Heart left ventricle (tissue), 16 donors: Measurements from ENCODE around the gene PCSK4. TPM values are rescaled to one million over a fixed set of nuclear protein-coding genes. Genes with fewer than 3 reads are reported as not detected.
A peak's percentile ranks its signal among the peaks of the same experiment; 100 is the strongest.

Source experiments
- ATAC-seq, 4 donors: fragments of 200-7000 bp; cut with Tn5 transposase; one replicate each; pipeline ENCODE4 v1.9.1; 2020 to 2022; ENCODE audit warnings: moderate library complexity in 4 of 4, mild to moderate bottlenecking in 3 of 4, moderate number of reproducible peaks in 1 of 4
- DNase-seq, 5 donors: peaks; one replicate each; pipeline ENCODE4 v3.0.0-alpha.2; 2020
- H3K27ac ChIP-seq, 12 donors: fragments of 200-600 bp; sonication (generic) in 4 of 12; one replicate each; pipeline versions ENCODE4 v1.5.0 to v1.8.0; 2016 to 2022; ENCODE audit warnings: mild to moderate bottlenecking in 2 of 12
- H3K27me3 ChIP-seq, 9 donors: fragments of 200-600 bp; sonication (generic) in 2 of 9; one replicate each; pipeline versions ENCODE4 v1.5.1 to v1.8.0; 2016 to 2022; ENCODE audit warnings: mild to moderate bottlenecking in 3 of 9
- H3K36me3 ChIP-seq, 9 donors: fragments of 200-600 bp; sonication (generic) in 2 of 9; one replicate each; pipeline versions ENCODE4 v1.5.0 to v1.8.0; 2018 to 2022; ENCODE audit warnings: mild to moderate bottlenecking in 2 of 9
- H3K4me1 ChIP-seq, 12 donors: fragments of 200-600 bp; sonication (generic) in 4 of 12; one replicate each; pipeline versions ENCODE4 v1.5.0 to v1.8.0; 2016 to 2022; ENCODE audit warnings: mild to moderate bottlenecking in 3 of 12
- H3K4me3 ChIP-seq, 12 donors: fragments of 200-600 bp; sonication (generic) in 4 of 12; one replicate each; pipeline versions ENCODE4 v1.5.0 to v1.8.0; 2017 to 2022; ENCODE audit warnings: mild to moderate bottlenecking in 9 of 12, moderate library complexity in 4 of 12
- H3K9me3 ChIP-seq, 12 donors: fragments of 200-600 bp; sonication (generic) in 4 of 12; one replicate each; pipeline versions ENCODE4 v1.5.0 to v1.8.0; 2016 to 2022; ENCODE audit warnings: mild to moderate bottlenecking in 1 of 12
- CTCF ChIP-seq, 12 donors: fragments of 200-600 bp; sonication (generic) in 4 of 12; IDR thresholded peaks; one replicate each; pipeline versions ENCODE4 v1.5.0 to v1.8.0; 2018 to 2022; ENCODE audit warnings: antibody characterized with exemption in 12 of 12, mild to moderate bottlenecking in 5 of 12
- POLR2A ChIP-seq, 2 donors: fragments of 450-650 bp; IDR thresholded peaks; one replicate each; pipeline ENCODE4 v1.6.1; 2017; ENCODE audit warnings: antibody characterized with exemption in 2 of 2, mild to moderate bottlenecking in 2 of 2, moderate library complexity in 2 of 2
- WGBS, 4 donors: extraction: QIAGEN DNeasy Blood & Tissue Kit in 2 of 4; methylation state at CpG; one replicate each; pipeline versions ENCODE4 v1.1.5 to v1.1.7; 2013 to 2018; 5-methylcytosine and 5-hydroxymethylcytosine counted together
- intact Hi-C, 10 donors: fragments of 100-400 bp; cut with DNase I; formaldehyde crosslinking; loops; one replicate each; pipeline versions ENCODE4 v1.11.1 to v1.14.2; 2022
- polyA plus RNA-seq, 2 donors: library from polyadenylated mRNA; stranded (reverse); fragments of 200-250 nt; gene quantifications; one replicate each; pipeline ENCODE4 v1.2.3, GENCODE V29; 2013
- total RNA-seq, 9 donors: library from RNA; depleted of rRNA in 2 of 9; stranded (reverse); fragments of >200 nt in 2 of 9; fragmentation: NEBNext Ultra II Directional in 3 of 9; extraction: Animal tissue kit (Norgen Biotek cat#: 25700) in 3 of 9; gene quantifications; one replicate each; pipeline versions ENCODE4 v1.1.0 to v1.2.4, GENCODE V29; 2016 to 2023
- donor health status: ischemic (EF 13 %, LVEDD 7.1; RV severe dilation, severe dysfunction).
- donor health status: healthy with polysubstance abuse.
- donor health status: DM: no; HTN: yes; CAD: no.
- donor health status: DM: no; HTN: no; CAD: no.
- donor health status: ischemic (EF 25% LVEDD 6.9; RV normal size, moderate dysfunction).
- donor health status: ischemic (EF 25% LVEDD 5.7; RV mildly dilated, moderate dysfunction).
- donor health status: healthy.
- donor health status: DM: yes; HTN: yes; CAD: no.
- donor health status: ischemic (EF 35%, LVEDD 5.7; RV mildly dilated, moderate dysfunction).
- donor health status: nonischemic (EF 11% LVEDD 7.7; RV severe dilation, severe dysfunction).
- donor health status: DM: yes; HTN: yes; CAD: no.
- donor health status: PGD.
- donor health status: ischemic (EF 29% LVEDD 5.4; RV normal size, mild dysfunction).
- donor health status: nonischemic (EF 23%, LVEDD 6.1; RV moderate dilation, normal function).

PCSK4 gene
- total and polyA plus RNA-seq, 11 donors = 0.31 to 1.9 (median 1.2) TPM

- peaks cover 3 to 29% (median 14%) of the 10 kb centered on the region in 12 donors for H3K4me1 ChIP-seq
- H3K27ac ChIP-seq = no peak overlapping the region
- H3K36me3 ChIP-seq = no peaks in the 10 kb centered on the region
- TF ChIP-seq POLR2A (IDR thresholded peaks at IDR 0.05) (no peak), CTCF (IDR thresholded peaks at IDR 0.05) (no peak)
- H3K9me3 ChIP-seq = no peaks in the 10 kb centered on the region
- WGBS, 4 donors = 60 to 75% (median 67%) methylated on average over 15 of the region's 15 CpGs
- H3K4me3 ChIP-seq = no peak overlapping the region
- ATAC-seq (no peak), DNase-seq (no peak)
- H3K27me3 ChIP-seq = peaks cover 0 to 15% (median 4%) of the 10 kb centered on the region in 9 donors
- intact Hi-C loops = no loop called here
Observed at GRCh38 chr19:1494115-1494815, 4.1 kb upstream of the PCSK4 start.

GRCh38 chr19:1492474-1493006 lies 2.4 kb upstream of the PCSK4 start:
- Histone ChIP-seq H3K4me1 (peaks cover 3 to 29% (median 14%) of the 10 kb centered on the region in 12 donors), H3K9me3 (no peaks in the 10 kb centered on the region), H3K36me3 (no peaks in the 10 kb centered on the region), H3K27ac (no peak overlapping the region), H3K27me3 (peaks cover 0 to 13% (median 0%) of the 10 kb centered on the region in 9 donors), H3K4me3 (no peak overlapping the region)
- intact Hi-C loops = no loop called here
- no peak for DNase-seq
- no peak for ATAC-seq
- TF ChIP-seq POLR2A (IDR thresholded peaks at IDR 0.05) (no peak), CTCF (IDR thresholded peaks at IDR 0.05) (no peak)
- 72 to 76% (median 74%) methylated on average over 6 to 10 of the region's 10 CpGs for WGBS, 4 donors

GRCh38 chr19:1491849-1492170 lies 1.7 kb upstream of the PCSK4 start:
- Histone ChIP-seq H3K9me3 (no peaks in the 10 kb centered on the region), H3K27ac (no peak overlapping the region), H3K4me3 (peak overlapping the region in 2 of 12 donors; percentile 62 to 70), H3K36me3 (no peaks in the 10 kb centered on the region), H3K4me1 (peaks cover 3 to 29% (median 14%) of the 10 kb centered on the region in 12 donors), H3K27me3 (peaks cover 0 to 13% (median 0%) of the 10 kb centered on the region in 9 donors)
- WGBS, 4 donors = 64 to 70% (median 67%) methylated on average over 12 of the region's 12 CpGs
- ATAC-seq (no peak), DNase-seq (no peak)
- no peak for TF ChIP-seq CTCF (IDR thresholded peaks at IDR 0.05)
- no peak for TF ChIP-seq POLR2A (IDR thresholded peaks at IDR 0.05)
- intact Hi-C loops = loop anchor here in 1 of 10 donors (2.0 kb wide), 1 partner anchor 161 kb away; the partner anchor contains the start of gene TCF3

GRCh38 chr19:1491114-1491848 lies 1.1 kb upstream of the PCSK4 start, which contains the start of gene REEP6:
Gene REEP6 (plus strand): TSS chr19:1491181. CDS start chr19:1491270, 89 bp downstream.
- H3K27ac ChIP-seq = peak within 1 kb of the TSS in 11 of 12 donors; percentile 55 to 87 (median 78)
- no peaks in the 10 kb centered on the region for H3K9me3 ChIP-seq
- peaks cover 3 to 29% (median 14%) of the 10 kb centered on the region in 12 donors for H3K4me1 ChIP-seq
- no peaks in the 10 kb centered on the region for H3K36me3 ChIP-seq
- 5 to 6% (median 5%) methylated on average over 29 to 73 of the region's 73 CpGs for WGBS, 4 donors
- peak in 1 of 5 donors; percentile 68 for DNase-seq
- ATAC-seq = no peak
- H3K4me3 ChIP-seq = peak within 1 kb of the TSS; percentile 35 to 77 (median 60)
- intact Hi-C loops = loop anchor here in 1 of 10 donors (2.0 kb wide), 1 partner anchor 162 kb away; the partner anchor contains the start of gene TCF3
- H3K27me3 ChIP-seq = peaks cover 0 to 13% (median 0%) of the 10 kb centered on the region in 9 donors
- TF ChIP-seq POLR2A (IDR thresholded peaks at IDR 0.05) (peak in 1 of 2 donors; percentile 41), CTCF (IDR thresholded peaks at IDR 0.05) (no peak)
